GM10266 (cell line): ENCODE data around the gene UNC93A.

Experiments used
- DNase-seq: peaks from one replicate; pipeline ENCODE4 v3.0.0; 2012; ENCODE audit errors: extremely low spot score
- CTCF ChIP-seq: IDR thresholded peaks from 2 replicates; pipeline ENCODE4 v1.5.1; 2012; ENCODE audit warnings: mild to moderate bottlenecking, low read depth; ENCODE audit not compliant: control insufficient read depth, insufficient read depth; ENCODE audit errors: missing control alignments

UNC93A gene

GRCh38 chr6:167270499-167271311, 20.4 kb upstream of the UNC93A start:
- no peak for TF ChIP-seq CTCF
- no peak for DNase-seq

DNA sequence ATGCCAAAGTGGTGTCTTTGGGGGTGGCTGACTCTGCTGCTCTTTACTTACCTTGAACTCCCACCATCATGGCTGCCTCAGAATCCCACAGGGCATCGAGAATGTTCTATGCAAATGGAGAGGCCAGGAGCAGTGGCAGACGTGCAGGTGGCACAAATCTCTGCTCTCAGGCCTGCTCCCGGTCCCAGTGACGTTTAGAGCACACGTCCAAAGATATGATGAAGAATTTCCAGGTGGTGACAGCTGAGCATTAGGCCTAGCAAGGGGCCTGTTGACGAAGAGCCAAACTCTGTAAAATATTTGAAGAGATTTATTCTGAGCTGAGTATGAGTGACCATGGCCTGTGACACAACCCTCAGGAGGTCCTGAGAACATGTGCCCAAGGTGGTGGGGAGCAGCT, 19.0 kb upstream of the UNC93A start:
- DNase-seq = no peak
- no peak for TF ChIP-seq CTCF

DNA sequence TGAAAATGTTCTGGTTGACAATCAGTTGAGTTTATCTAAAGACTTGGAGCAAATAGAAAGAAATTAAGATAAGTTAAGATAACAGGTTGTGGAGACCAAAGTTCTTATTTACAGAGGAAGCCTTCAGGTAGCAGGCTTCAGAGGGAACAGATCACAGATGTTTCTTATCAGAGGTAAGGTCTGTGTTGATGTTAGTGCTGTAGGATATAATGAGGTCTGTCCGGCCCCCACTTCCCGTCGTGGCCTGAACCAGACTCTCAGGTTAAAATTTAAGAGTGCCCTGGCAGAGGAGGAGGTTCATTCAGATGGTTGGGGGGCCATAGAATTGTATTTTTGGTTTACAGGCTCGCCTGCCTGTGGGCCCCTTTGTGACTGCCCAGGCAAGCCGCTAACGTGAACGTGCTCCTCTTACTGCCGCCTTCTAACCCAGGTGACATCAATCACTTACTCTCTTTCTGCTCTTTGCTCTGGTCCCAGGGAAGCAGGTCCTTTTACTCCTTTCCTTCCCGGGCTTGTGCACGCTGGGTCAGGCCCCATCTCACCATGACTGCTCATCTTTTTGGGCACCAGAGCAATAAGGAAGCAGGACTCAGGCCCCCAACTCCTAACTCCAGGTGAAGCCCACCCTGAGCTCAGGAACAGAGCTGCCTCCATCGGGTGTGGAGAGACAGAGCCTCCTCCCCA, 18.3 kb upstream of the UNC93A start:
- TF ChIP-seq CTCF = no peak
- no peak for DNase-seq

DNA sequence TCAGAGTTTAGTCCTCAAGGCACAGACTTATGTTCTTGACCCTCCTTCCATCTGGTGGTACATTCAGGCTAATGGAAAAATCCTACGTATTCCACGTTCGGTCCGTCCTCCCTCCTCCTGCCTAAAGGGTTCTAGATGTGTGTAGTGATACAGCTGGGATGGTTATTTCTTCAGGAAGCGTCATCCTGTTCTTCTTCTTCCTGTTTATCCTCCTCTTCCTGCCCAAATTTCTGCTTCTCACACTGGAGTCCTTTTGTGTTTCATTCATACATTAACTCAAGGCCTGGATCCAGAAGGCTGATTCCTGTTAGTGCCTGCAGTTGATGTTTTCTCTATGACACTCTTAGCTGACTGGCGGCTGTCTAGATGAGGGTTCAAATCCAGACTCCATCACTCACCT, 16.8 kb upstream of the UNC93A start:
- DNase-seq = no peak
- TF ChIP-seq CTCF = no peak

- TF ChIP-seq CTCF = no peak
- no peak for DNase-seq
Measured at GRCh38 chr6:167275001-167275400, 16.1 kb upstream of the UNC93A start.

GRCh38 chr6:167275436-167275835, 15.7 kb upstream of the UNC93A start:
- no peak for TF ChIP-seq CTCF
- DNase-seq = no peak
